GM23248 (cell line): ENCODE data around the gene TESPA1. TPM values are rescaled to one million over a fixed set of nuclear protein-coding genes. Genes with fewer than 3 reads are reported as not detected.
"Not testable (repeated sequence)": the region's sequence is repeated elsewhere in the genome, so short reads cannot be mapped to it uniquely, and the experiment has no call there.

Experiments
- DNase-seq: peaks from one replicate; pipeline ENCODE4 v3.0.0-alpha.2; 2015
- H2AFZ ChIP-seq: fragments of 200-600 bp; sonication (generic); 2 replicates; pipeline ENCODE4 v1.6.1; 2016; ENCODE audit warnings: antibody characterized with exemption
- H3F3A ChIP-seq: fragments of 200-600 bp; sonication (generic); 2 replicates; pipeline ENCODE4 v1.6.1; 2016; ENCODE audit warnings: mild to moderate bottlenecking, antibody characterized with exemption, mixed run types; ENCODE audit not compliant: insufficient read depth
- H3K27ac ChIP-seq: fragments of 200-600 bp; sonication (generic); 2 replicates; pipeline ENCODE4 v1.5.1; 2016; ENCODE audit warnings: mild to moderate bottlenecking
- H3K27me3 ChIP-seq: fragments of 200-600 bp; sonication (generic); replicated peaks from 2 replicates; pipeline ENCODE4 v1.6.1; 2016; ENCODE audit warnings: mild to moderate bottlenecking; ENCODE audit not compliant: insufficient read depth
- H3K36me3 ChIP-seq: fragments of 200-600 bp; sonication (generic); 2 replicates; pipeline ENCODE4 v1.6.1; 2016; ENCODE audit warnings: low read depth, mild to moderate bottlenecking
- H3K4me1 ChIP-seq: fragments of 200-600 bp; sonication (generic); 2 replicates; pipeline ENCODE4 v1.6.1; 2016; ENCODE audit warnings: mild to moderate bottlenecking; ENCODE audit not compliant: insufficient read depth
- H3K4me2 ChIP-seq: fragments of 200-600 bp; sonication (generic); one replicate; pipeline ENCODE4 v1.6.1; 2016; ENCODE audit warnings: mild to moderate bottlenecking; ENCODE audit not compliant: unreplicated experiment
- H3K4me3 ChIP-seq: fragments of 200-600 bp; sonication (generic); 2 replicates; pipeline ENCODE4 v1.5.1; 2016; ENCODE audit warnings: mild to moderate bottlenecking
- H3K79me2 ChIP-seq: fragments of 200-600 bp; sonication (generic); 2 replicates; pipeline ENCODE4 v1.6.1; 2016; ENCODE audit warnings: mild to moderate bottlenecking; ENCODE audit not compliant: insufficient read depth
- H3K9ac ChIP-seq: fragments of 200-600 bp; sonication (generic); 2 replicates; pipeline ENCODE4 v1.6.1; 2016; ENCODE audit warnings: mild to moderate bottlenecking
- H3K9me2 ChIP-seq: fragments of 200-600 bp; sonication (generic); 2 replicates; pipeline ENCODE4 v1.6.1; 2016; ENCODE audit warnings: mixed run types, mild to moderate bottlenecking, moderate library complexity; ENCODE audit not compliant: insufficient read depth
- H3K9me3 ChIP-seq: fragments of 200-600 bp; sonication (generic); one replicate; pipeline ENCODE4 v1.6.1; 2017; ENCODE audit warnings: low read depth
- H4K20me1 ChIP-seq: fragments of 200-600 bp; sonication (generic); 2 replicates; pipeline ENCODE4 v1.6.0; 2016; ENCODE audit not compliant: insufficient read depth
- EZH2 ChIP-seq: fragments of 200-600 bp; sonication (generic); IDR thresholded peaks from 2 replicates; pipeline ENCODE4 v1.6.1; 2018; ENCODE audit warnings: antibody characterized with exemption, mild to moderate bottlenecking; ENCODE audit not compliant: insufficient read depth, poor library complexity, severe bottlenecking
- EZH2phosphoT487 ChIP-seq: fragments of 200-600 bp; sonication (generic); IDR thresholded peaks from 2 replicates; pipeline ENCODE4 v1.6.1; 2018; ENCODE audit warnings: antibody characterized with exemption, moderate library complexity, mild to moderate bottlenecking, low read depth; ENCODE audit not compliant: insufficient read depth
- WGBS, 2 experiments: methylation state at CpG; one replicate each; pipeline ENCODE4 v1.1.6; 2015 to 2017; ENCODE audit warnings: low lambda C conversion rate in 2 of 2, low coverage in 1 of 2; ENCODE audit errors: missing lambda C conversion rate in 2 of 2; 5-methylcytosine and 5-hydroxymethylcytosine counted together
- in situ Hi-C: fragments of 300-500 bp; cut with MboI; formaldehyde crosslinking; loops from 2 replicates; pipeline ENCODE4 v1.15.0; 2020
- polyA plus RNA-seq: library from polyadenylated mRNA; unstranded; fragments of >200 nt; fragmentation: Nextera tagmentation; extraction: Ambion mirVana; gene quantifications from 2 replicates; pipeline ENCODE4 v1.2.1, GENCODE V29; 2016
- total RNA-seq: library from RNA; depleted of rRNA; stranded (reverse); fragments of >200 nt; shearing (Covaris generic); gene quantifications from 2 replicates; pipeline ENCODE4 v1.2.3, GENCODE V29; 2014

The TESPA1 gene
- total and polyA plus RNA-seq, 2 experiments from 2014 or later, result not detected

DNA sequence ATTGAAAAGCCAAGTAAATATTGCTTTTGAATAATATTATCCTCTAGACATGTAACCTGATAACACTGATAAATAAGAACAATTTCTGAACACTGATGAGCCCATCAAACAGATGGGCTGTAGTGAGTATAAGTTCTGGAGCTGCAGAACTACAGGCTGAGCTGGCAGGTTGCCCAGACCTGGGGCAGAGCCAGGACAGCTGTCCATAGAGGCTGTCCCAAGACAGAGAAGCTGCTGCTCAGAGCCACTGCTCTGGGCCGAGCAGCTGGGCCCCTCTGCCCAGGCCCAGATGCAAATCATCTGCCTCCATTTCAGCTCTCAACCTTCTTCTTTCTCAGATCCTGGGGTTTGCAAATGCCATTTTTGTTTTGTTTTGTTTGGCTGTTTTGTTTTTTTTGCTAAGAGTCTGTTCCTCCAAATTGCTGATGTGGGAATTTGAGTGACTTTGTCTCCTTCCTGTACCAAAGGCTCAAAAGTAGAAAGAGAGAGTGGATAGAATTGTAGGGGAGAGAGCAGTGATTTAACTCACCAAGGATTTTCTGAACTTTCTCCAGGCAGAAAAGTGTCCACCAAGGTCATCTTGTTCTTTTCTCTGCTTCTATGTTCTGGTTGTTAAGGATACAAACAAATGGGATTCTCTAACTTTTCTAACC, 4.0 kb upstream of the TESPA1 start:
- Histone ChIP-seq H3K36me3 (no peaks in the 10 kb centered on the region), H3K27me3 (peaks cover 14% of the 10 kb centered on the region), H3K4me2 (no peak overlapping the region), H4K20me1 (no peaks in the 10 kb centered on the region), H3K9ac (no peak overlapping the region), H3K4me3 (no peak overlapping the region), H3K9me3 (no peaks in the 10 kb centered on the region), H3K27ac (no peak overlapping the region), H3K9me2 (no peaks in the 10 kb centered on the region), H2AFZ (no peak overlapping the region), H3K79me2 (no peaks in the 10 kb centered on the region), H3F3A (no peaks in the 10 kb centered on the region), H3K4me1 (no peaks in the 10 kb centered on the region)
- TF ChIP-seq EZH2 (no peak), EZH2phosphoT487 (no peak)
- in situ Hi-C loops, result no loop called here
- WGBS, 2 experiments, result 0 to 14% methylated on average over 1 of the region's 1 CpG
- peak; percentile 20 for DNase-seq

DNA sequence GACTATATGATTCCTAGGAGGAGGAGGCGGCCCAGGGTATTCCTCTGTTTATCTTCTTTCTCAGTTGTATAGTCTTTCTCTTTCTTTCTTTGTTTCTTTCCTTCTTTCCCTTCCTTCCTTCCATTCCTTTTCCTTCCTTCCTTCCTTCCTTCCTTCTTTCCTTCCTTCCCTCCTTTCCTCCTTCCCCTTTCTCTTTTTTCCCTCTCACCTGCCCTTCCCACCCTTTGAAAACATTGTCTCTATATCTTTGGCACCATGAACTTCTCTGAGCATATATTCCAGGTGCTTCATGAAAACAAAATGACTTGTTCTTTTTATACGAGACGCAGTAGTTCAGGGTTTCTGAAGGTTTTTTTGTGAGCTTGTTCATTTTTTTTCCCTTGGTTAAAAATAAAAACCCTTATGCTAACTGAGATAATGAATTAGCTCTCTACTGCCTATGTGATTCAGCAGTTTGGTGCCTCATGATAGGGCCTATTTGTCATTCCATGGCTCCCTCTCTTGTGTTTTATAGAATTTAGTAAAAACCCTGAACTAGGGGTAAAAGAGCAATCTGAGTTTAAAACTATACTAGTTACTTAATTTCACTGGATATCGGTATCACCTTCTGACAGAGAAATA, 3.2 kb upstream of the TESPA1 start:
- no peaks in the 10 kb centered on the region for H3K36me3 ChIP-seq
- H3F3A ChIP-seq, result no peaks in the 10 kb centered on the region
- no peak overlapping the region for H2AFZ ChIP-seq
- H3K4me3 ChIP-seq, result no peak overlapping the region
- 52 to 54% methylated on average over 4 of the region's 4 CpGs for WGBS, 2 experiments
- no peaks in the 10 kb centered on the region for H3K9me2 ChIP-seq
- H3K79me2 ChIP-seq, result no peaks in the 10 kb centered on the region
- no peaks in the 10 kb centered on the region for H4K20me1 ChIP-seq
- H3K4me2 ChIP-seq, result no peak overlapping the region
- no peaks in the 10 kb centered on the region for H3K9me3 ChIP-seq
- no peak overlapping the region for H3K27ac ChIP-seq
- TF ChIP-seq EZH2phosphoT487 (no peak), EZH2 (no peak)
- DNase-seq, result no peak
- no peaks in the 10 kb centered on the region for H3K4me1 ChIP-seq
- H3K27me3 ChIP-seq, result peaks cover 14% of the 10 kb centered on the region
- H3K9ac ChIP-seq, result no peak overlapping the region
- in situ Hi-C loops, result no loop called here

DNA sequence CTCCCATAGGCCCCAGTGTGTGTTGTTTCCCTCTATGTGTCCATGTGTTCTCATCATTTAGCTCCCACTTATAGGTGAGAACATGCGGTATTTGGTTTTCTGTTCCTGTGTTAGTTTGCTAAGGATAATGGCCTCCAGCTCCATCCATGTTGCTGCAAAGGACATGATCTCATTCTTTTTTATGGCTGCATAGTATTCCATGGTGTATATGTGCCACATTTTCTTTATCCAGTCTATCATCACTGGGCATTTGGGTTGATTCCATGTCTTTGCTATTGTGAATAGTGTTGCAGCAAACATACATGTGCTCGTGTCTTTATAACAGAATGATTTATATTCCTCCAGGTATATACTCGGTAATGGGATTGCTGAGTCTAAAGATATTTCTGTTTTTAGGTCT, 2.2 kb upstream of the TESPA1 start:
- peaks cover 14% of the 10 kb centered on the region for H3K27me3 ChIP-seq

DNA sequence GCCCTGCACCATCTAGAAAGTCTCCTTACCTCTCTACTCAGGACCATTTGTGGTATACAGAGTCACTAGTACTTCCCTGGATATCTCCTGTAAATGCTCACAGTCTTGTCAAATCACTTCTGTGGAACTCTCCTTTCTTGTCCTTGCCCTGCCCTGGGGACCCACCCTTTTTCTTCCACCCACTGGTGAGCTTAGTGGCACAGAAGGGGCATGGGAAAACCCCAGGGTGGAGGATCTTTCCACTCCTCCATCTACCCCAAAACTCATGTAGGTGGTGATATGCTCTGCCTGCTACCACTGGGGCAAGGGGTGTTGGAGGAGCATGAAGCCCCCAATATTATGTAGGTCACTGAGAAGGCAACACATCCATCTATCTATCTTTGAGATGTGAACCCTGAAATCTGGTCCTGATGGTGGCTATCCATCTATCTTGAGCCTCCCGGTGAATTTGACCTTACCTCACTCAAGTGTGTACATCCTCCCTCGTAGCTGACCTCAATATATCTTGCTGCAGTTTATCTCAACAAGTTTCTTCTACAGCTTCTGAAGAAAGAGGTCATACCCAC, 943 bp downstream of the TESPA1 start:
- H3K79me2 ChIP-seq, result no peaks in the 10 kb centered on the region
- no peak overlapping the region for H3K4me2 ChIP-seq
- TF ChIP-seq EZH2phosphoT487 (no peak), EZH2 (no peak)
- H3K4me3 ChIP-seq, result no peak overlapping the region
- H3F3A ChIP-seq, result no peaks in the 10 kb centered on the region
- H3K36me3 ChIP-seq, result no peaks in the 10 kb centered on the region
- WGBS, 2 experiments, result 38 to 47% methylated on average over 2 of the region's 2 CpGs
- no peaks in the 10 kb centered on the region for H3K4me1 ChIP-seq
- no peaks in the 10 kb centered on the region for H4K20me1 ChIP-seq
- no peak overlapping the region for H2AFZ ChIP-seq
- H3K27ac ChIP-seq, result no peak overlapping the region
- DNase-seq, result no peak
- H3K9me3 ChIP-seq, result no peaks in the 10 kb centered on the region
- H3K27me3 ChIP-seq, result peaks cover 14% of the 10 kb centered on the region
- H3K9me2 ChIP-seq, result 0 out of 2 replicates have a peak, but pooled peaks cover 2% of the 10 kb centered on the region
- no peak overlapping the region for H3K9ac ChIP-seq
- in situ Hi-C loops, result no loop called here

More for the DNA sequence above, 2.2 kb upstream of the TESPA1 start:
- H3F3A ChIP-seq, in situ Hi-C loops, H3K4me1 ChIP-seq, H3K9me3 ChIP-seq, DNase-seq, H3K9ac ChIP-seq, H3K27ac ChIP-seq, H2AFZ ChIP-seq, H3K79me2 ChIP-seq, H3K4me2 ChIP-seq, H3K9me2 ChIP-seq, H3K4me3 ChIP-seq, H3K36me3 ChIP-seq, H4K20me1 ChIP-seq: not testable (repeated sequence)
- 60 to 64% methylated on average over 3 of the region's 3 CpGs for WGBS, 2 experiments
